Measurements from ENCODE around the gene MAD1L1. TPM values are rescaled to one million over a fixed set of nuclear protein-coding genes. Genes with fewer than 3 reads are reported as not detected.

Gene MAD1L1
- total RNA-seq, 1 donor from 2014 or later, result 32.3 TPM

GRCh38 chr7:2211926-2212325, 20.8 kb downstream of the MAD1L1 start:
- H3K36me3 Mint-ChIP-seq (ENCODE audit: low read depth, unreplicated experiment), result peaks cover 28% of the 10 kb centered on the region
- Histone ChIP-seq H3K4me2 (ENCODE audit: low read length) (no peak overlapping the region), H3K79me2 (ENCODE audit: insufficient read depth, low read length) (peaks cover 6% of the 10 kb centered on the region), H3K36me3 (ENCODE audit: insufficient read depth, low read length) (peaks cover 19% of the 10 kb centered on the region), H3K27ac (ENCODE audit: low read depth, low read length) (no peak overlapping the region), H3K9me3 (ENCODE audit: insufficient read depth, low read depth, low read length) (no peaks in the 10 kb centered on the region), H3K4me1 (ENCODE audit: insufficient read depth, low read length) (no peaks in the 10 kb centered on the region), H4K20me1 (ENCODE audit: insufficient read depth, low read length) (peaks cover 33% of the 10 kb centered on the region), H2AFZ (ENCODE audit: low read depth, low read length) (no peak overlapping the region), H3K9ac (ENCODE audit: low read length) (no peak overlapping the region), H3K27me3 (ENCODE audit: insufficient read depth, low read length) (no peaks in the 10 kb centered on the region), H3K4me3 (ENCODE audit: insufficient read depth, low read depth, low read length) (no peak overlapping the region)
- no peak overlapping the region for H3K4me3 Mint-ChIP-seq (ENCODE audit: unreplicated experiment)
- no peak for DNase-seq (ENCODE audit: low read depth)
- no peaks in the 10 kb centered on the region for H3K27me3 Mint-ChIP-seq (ENCODE audit: low read depth, unreplicated experiment)
- peaks cover 3% of the 10 kb centered on the region for H3K9me3 Mint-ChIP-seq (ENCODE audit: unreplicated experiment)
- no peak for FAIRE-seq
- H3K4me1 Mint-ChIP-seq (ENCODE audit: low read depth, unreplicated experiment), result peaks cover 2% of the 10 kb centered on the region
- TF ChIP-seq, protein P1, sequence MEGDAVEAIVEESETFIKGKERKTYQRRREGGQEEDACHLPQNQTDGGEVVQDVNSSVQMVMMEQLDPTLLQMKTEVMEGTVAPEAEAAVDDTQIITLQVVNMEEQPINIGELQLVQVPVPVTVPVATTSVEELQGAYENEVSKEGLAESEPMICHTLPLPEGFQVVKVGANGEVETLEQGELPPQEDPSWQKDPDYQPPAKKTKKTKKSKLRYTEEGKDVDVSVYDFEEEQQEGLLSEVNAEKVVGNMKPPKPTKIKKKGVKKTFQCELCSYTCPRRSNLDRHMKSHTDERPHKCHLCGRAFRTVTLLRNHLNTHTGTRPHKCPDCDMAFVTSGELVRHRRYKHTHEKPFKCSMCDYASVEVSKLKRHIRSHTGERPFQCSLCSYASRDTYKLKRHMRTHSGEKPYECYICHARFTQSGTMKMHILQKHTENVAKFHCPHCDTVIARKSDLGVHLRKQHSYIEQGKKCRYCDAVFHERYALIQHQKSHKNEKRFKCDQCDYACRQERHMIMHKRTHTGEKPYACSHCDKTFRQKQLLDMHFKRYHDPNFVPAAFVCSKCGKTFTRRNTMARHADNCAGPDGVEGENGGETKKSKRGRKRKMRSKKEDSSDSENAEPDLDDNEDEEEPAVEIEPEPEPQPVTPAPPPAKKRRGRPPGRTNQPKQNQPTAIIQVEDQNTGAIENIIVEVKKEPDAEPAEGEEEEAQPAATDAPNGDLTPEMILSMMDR (IDR thresholded peaks at IDR 0.05; ENCODE audit: insufficient read depth, low read depth, low read length), result no peak
- TF ChIP-seq EZH2 (IDR thresholded peaks at IDR 0.05; ENCODE audit: insufficient read depth, low read length), result no peak
- H3K27ac Mint-ChIP-seq (ENCODE audit: unreplicated experiment), result no peak overlapping the region

DNA sequence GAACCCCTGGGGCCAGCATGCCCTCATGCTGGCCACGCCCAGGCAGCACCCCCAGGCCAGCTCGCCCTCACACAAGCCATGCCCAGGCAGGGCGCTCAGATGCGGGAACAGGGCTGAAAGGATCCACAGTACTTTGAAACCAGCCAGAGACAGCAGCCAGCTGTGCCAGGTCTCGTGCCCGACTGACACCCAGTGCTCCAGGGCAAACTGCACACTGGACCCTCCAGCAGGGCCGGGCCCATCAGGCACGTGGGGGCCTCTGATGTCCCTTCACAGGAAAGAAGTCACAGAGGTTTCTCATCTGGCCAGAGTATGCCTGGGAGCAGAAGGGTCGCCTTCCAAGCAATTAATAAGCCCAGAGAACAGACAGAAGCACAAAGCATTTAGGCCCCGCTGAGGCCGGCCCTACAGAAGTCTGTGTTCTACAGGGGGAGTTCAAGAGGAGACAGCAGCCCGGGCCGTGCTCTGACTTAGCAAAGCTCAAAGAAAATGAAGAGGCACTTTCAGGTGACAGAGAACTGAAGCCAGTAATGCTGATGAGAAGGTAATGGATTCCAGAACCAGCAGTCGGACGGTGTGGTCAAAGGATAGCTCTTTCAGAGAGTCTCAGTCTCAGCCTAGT, 21.4 kb downstream of the MAD1L1 start:
- Histone ChIP-seq H3K4me3 (ENCODE audit: insufficient read depth, low read depth, low read length) (no peak overlapping the region), H3K27me3 (ENCODE audit: insufficient read depth, low read length) (no peaks in the 10 kb centered on the region), H3K4me1 (ENCODE audit: insufficient read depth, low read length) (no peaks in the 10 kb centered on the region), H3K4me2 (ENCODE audit: low read length) (no peak overlapping the region), H3K79me2 (ENCODE audit: insufficient read depth, low read length) (peaks cover 6% of the 10 kb centered on the region), H2AFZ (ENCODE audit: low read depth, low read length) (no peak overlapping the region), H3K36me3 (ENCODE audit: insufficient read depth, low read length) (peaks cover 14% of the 10 kb centered on the region), H3K9me3 (ENCODE audit: insufficient read depth, low read depth, low read length) (no peaks in the 10 kb centered on the region), H3K9ac (ENCODE audit: low read length) (no peak overlapping the region), H3K27ac (ENCODE audit: low read depth, low read length) (no peak overlapping the region), H4K20me1 (ENCODE audit: insufficient read depth, low read length) (peaks cover 30% of the 10 kb centered on the region)
- H3K4me3 Mint-ChIP-seq (ENCODE audit: unreplicated experiment), result no peak overlapping the region
- peaks cover 2% of the 10 kb centered on the region for H3K4me1 Mint-ChIP-seq (ENCODE audit: low read depth, unreplicated experiment)
- peaks cover 3% of the 10 kb centered on the region for H3K9me3 Mint-ChIP-seq (ENCODE audit: unreplicated experiment)
- no peaks in the 10 kb centered on the region for H3K27me3 Mint-ChIP-seq (ENCODE audit: low read depth, unreplicated experiment)
- peaks cover 28% of the 10 kb centered on the region for H3K36me3 Mint-ChIP-seq (ENCODE audit: low read depth, unreplicated experiment)
- no peak for DNase-seq (ENCODE audit: low read depth)
- no peak for FAIRE-seq
- no peak for TF ChIP-seq EZH2 (IDR thresholded peaks at IDR 0.05; ENCODE audit: insufficient read depth, low read length)
- TF ChIP-seq, protein P1 (IDR thresholded peaks at IDR 0.05; ENCODE audit: insufficient read depth, low read depth, low read length), result no peak
- H3K27ac Mint-ChIP-seq (ENCODE audit: unreplicated experiment), result no peak overlapping the region

- Histone ChIP-seq H3K4me3 (ENCODE audit: insufficient read depth, low read depth, low read length) (no peak overlapping the region), H3K27ac (ENCODE audit: low read depth, low read length) (no peak overlapping the region), H3K4me1 (ENCODE audit: insufficient read depth, low read length) (no peaks in the 10 kb centered on the region), H3K9ac (ENCODE audit: low read length) (no peak overlapping the region), H3K4me2 (ENCODE audit: low read length) (no peak overlapping the region), H4K20me1 (ENCODE audit: insufficient read depth, low read length) (peaks cover 23% of the 10 kb centered on the region), H3K27me3 (ENCODE audit: insufficient read depth, low read length) (no peaks in the 10 kb centered on the region), H3K79me2 (ENCODE audit: insufficient read depth, low read length) (peaks cover 6% of the 10 kb centered on the region), H3K36me3 (ENCODE audit: insufficient read depth, low read length) (peaks cover 8% of the 10 kb centered on the region), H3K9me3 (ENCODE audit: insufficient read depth, low read depth, low read length) (no peaks in the 10 kb centered on the region), H2AFZ (ENCODE audit: low read depth, low read length) (no peak overlapping the region)
- H3K27me3 Mint-ChIP-seq (ENCODE audit: low read depth, unreplicated experiment), result no peaks in the 10 kb centered on the region
- no peak for FAIRE-seq
- no peak for TF ChIP-seq EZH2 (IDR thresholded peaks at IDR 0.05; ENCODE audit: insufficient read depth, low read length)
- TF ChIP-seq, protein P1 (IDR thresholded peaks at IDR 0.05; ENCODE audit: insufficient read depth, low read depth, low read length), result no peak
- no peak overlapping the region for H3K4me3 Mint-ChIP-seq (ENCODE audit: unreplicated experiment)
- DNase-seq (ENCODE audit: low read depth), result no peak
- H3K36me3 Mint-ChIP-seq (ENCODE audit: low read depth, unreplicated experiment), result peaks cover 28% of the 10 kb centered on the region
- peaks cover 3% of the 10 kb centered on the region for H3K9me3 Mint-ChIP-seq (ENCODE audit: unreplicated experiment)
- H3K4me1 Mint-ChIP-seq (ENCODE audit: low read depth, unreplicated experiment), result peaks cover 2% of the 10 kb centered on the region
- no peak overlapping the region for H3K27ac Mint-ChIP-seq (ENCODE audit: unreplicated experiment)
These were observed 22.0 kb downstream of the MAD1L1 start for GRCh38 chr7:2210551-2211258.
